HG03135 (cell line): ENCODE results near the gene NPM3.

Experiments
- ATAC-seq: cut with Tn5 transposase; IDR thresholded peaks from one replicate; pipeline ENCODE4 v1.9.1; 2021; ENCODE audit warnings: mild to moderate bottlenecking, moderate library complexity; ENCODE audit not compliant: unreplicated experiment

The NPM3 gene

DNA sequence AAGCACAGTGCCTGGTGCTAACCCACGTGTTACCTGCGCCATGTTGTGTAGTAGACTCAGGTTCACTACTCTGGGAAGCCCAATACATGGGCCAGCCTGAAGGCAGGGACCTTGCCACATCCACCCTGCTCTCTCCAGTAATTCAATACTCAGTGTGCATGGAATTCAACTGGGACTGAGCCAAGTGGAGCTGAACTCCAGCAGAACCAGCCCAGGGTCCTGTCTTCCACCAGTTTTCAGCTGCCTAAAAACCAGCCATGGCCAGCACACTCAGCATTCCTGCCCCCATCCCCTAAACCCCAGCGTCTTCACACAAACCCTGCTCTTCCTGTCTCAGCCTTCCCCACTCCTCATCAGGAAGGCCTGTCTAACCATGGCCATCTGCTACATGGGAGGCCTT lies 22.7 kb downstream of the NPM3 start:
- ATAC-seq = no peak

DNA sequence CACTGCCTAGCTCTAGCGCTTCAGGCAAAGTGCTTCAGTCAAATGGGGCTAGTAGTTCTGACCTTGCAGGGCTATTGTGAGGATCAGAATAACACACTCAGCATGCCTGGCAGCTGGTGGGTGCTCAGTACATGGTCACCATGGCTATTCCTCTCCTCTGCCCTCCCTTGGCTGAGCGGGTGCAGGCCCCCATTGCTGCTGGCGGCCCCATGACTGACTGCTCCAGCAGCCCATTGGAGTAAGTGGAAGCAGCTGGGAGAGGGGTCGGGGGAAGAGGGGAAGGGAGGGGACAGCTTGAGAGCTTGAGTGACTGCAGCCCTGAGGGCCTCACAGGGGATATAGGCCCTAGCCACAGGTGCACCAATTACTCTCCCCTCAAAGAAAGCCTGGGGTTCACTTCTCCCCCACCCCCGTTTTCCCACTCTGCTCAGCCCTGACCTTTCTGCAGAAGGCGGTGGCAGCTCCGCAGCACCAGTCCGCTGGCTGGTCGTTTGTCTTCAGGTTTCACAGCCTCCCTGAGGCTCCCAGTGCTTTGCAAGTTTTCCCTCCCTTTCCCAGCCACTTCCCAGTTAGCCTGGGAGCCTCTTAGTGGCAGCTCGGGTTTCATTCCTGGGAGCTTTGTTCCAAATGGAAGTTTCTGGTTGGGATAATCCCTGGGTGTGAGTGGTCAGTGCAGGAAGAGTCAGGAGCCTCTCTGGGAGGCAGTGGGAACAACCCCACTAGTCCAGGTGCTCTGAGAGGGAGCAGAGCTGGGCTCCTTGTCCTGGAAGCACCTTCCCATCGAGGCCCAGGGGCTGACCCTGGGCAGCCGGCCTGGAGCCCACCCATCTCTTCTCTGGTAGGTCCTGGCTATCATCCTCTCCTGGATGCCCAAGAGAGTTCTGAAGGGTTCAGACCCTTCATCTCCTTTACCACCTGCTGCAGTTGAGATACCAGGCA lies 23.7 kb downstream of the NPM3 start:
- no peak for ATAC-seq

DNA sequence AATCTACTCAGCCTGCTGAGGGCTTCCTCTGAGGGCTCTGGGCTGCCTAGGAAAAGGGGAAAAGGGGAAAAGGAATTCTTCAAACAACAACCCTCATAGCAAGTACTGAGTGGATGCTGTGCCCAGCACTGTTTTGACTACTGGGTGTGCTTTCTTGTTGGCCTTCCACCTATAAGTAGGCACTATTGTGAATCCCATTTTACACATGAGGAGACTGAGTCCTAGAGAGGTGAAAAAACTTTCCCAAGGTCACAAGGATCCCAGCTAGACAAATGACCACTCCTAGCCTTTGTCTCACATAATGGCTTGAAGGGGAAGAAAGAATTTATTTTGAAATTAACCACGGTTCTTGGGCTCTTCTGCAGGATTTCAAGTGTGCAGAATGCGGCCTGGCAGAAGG lies 24.4 kb downstream of the NPM3 start:
- ATAC-seq = no peak

DNA sequence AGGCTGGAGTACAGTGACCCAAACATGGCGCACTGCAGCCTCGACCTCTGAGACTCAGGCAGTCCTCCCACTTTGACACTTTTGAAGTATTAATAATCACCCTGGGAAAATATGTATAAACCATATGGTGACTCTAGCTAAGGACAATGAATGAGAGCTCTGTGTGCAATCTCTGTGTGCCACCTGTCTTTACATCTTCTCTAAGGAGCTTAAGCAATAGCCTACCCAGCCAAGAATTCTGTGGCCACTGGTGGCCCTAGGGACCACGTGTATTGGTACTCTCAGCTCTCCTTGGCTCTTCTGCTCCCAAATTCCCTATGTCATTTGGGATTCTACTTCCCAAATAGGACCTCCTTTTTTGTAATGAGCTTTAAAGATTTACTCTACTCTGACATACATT lies 31.0 kb downstream of the NPM3 start:
- ATAC-seq = no peak

DNA sequence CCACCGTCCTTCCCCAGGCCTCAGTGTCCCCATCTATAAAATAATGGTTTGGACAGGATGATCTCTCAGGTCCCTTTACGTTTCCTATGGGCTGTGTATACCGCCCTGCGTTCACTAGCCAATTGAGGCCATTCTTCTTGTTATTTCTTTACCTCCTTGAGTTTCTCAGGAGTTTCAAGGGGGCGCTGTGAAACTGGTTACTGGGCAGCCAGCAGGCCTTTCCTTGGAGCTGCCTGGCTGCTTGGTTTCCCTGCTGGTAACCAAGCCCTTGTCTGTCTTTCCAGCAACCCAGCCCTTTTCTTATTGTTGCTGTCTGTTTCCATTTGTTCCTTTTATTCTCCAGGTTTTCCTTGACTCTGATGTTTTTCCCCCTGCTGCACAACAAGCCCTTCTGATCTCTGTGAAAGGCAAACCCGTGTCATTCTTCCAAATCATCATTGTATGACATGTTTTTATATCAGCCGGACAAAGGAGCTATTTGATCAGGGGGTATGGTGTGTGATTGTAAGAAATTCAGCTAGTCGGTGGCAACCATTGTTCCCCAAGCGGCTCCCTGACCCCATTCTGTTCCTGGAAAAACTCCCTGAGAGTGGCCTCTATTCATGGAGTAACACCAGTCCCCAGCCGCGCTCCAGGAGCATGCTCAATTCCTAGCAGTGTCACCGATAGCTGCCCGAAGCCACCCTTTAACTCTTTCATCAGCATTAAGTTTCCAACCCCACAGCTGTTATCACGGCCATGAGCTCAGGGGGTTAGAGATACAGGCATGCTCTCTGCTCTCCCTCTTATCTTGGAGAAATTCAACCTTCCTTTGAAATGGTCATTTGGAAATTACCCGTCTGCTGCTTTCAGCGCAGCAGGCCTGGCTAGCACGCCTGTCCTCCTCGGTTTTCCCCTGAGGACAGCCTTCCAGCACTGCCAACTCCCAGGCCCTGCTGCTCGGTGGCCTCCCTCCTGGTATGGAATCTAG lies 33.9 kb downstream of the NPM3 start:
- ATAC-seq = no peak

DNA sequence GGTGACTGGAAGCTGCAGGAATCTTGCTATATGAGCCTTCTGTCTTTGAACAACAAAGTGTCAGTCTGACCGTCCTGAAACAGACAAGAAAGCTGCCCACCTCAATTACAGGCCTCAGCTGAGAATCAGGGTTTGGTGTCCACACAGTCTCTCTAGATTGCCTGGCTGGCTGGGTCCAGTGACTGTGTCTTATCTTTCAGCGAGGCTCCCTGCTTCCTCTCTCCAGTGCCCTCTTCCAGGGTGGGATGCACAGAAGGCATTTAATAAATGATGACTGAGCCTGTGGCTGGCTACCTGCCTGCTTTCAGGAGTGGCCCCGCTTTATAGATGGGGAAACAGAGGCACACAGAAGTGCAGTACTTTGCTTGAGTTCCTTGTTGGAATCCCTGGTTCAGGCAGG lies 34.8 kb downstream of the NPM3 start:
- no peak for ATAC-seq

DNA sequence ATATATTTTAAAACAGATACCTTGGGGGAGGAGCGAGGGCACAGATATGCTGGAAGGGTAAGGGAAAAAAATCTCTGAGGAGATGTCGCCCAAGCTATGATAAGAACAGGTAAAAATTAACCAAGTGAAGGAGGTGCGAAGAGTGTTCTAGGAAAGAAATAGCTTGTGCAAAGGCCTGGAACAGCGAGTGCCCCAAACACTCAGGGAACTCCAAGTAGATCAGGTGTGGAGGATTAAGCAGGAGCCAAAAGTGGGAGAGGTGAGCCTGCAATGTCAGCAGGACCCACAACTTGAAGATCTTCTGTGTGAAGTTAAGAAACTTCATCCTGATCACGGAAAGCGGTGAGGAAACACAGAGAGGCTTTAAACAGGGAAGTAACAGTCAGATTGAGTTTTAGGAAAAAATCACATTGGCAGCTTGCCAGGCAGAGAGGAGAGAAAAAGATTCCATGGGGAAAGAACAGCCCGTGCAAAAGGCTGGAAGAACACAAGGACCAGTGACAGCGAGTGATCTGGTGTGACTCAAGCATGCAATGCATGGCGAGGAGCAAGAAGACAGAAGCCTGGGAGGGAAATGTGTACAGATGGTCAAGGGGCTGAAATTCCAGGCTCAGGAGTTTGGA lies 38.1 kb downstream of the NPM3 start:
- no peak for ATAC-seq

DNA sequence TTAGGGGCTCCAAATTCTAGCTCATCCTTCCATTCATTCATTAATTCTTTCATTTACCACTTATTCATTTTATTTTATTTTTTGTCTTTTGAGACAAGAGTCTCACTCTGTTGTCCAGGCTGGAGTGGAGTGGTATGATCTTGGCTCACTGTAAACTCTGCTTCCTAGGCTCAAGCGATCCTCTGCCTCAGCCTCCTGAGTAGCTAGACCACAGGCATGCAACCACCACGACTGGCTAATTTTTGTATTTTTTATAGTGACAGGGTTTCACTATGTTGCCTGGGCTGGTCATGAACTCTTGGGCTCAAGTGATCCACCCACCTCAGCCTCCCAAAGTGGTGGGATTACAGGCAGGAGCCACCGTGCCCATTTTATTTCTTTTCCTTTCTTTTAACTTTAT lies 39.0 kb downstream of the NPM3 start:
- no peak for ATAC-seq

DNA sequence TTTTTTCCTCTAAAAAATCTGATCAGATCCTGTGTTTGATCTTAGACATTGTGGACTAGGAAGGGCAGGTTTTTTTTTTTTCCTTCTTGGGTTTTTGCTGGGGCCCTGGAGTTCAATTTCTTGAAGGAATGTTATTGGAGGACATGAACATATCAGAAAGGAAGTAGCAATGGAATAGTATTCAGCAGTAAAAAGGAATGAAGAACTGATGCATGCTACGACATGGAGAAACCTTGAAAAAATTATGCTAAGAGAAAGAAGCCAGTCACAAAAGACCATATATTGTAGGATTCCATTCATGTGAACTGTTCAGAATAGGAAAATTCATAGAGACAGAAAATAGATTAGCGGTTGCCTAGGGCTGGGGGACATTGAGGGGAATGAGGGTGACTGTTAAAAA lies 41.3 kb downstream of the NPM3 start:
- no peak for ATAC-seq

DNA sequence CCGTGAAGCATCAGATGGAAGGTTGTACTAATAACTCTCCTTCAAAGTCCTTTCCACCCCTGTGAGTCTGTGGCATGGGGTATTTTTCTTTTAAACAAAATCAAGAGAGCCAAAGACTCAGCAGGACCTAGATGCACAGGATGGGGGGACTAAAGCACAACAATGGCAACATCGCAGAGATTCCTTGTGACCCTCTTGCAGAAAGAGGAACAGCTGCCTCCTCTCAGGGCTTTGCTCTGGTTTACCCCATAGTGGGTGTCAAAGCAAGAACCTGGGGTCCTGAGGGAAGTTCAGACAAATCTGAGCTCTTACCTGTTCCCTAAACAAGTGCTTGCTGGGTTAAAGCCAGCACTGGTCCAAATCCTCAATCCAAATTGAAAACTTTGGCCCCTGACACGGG lies 46.6 kb downstream of the NPM3 start:
- ATAC-seq = no peak

DNA sequence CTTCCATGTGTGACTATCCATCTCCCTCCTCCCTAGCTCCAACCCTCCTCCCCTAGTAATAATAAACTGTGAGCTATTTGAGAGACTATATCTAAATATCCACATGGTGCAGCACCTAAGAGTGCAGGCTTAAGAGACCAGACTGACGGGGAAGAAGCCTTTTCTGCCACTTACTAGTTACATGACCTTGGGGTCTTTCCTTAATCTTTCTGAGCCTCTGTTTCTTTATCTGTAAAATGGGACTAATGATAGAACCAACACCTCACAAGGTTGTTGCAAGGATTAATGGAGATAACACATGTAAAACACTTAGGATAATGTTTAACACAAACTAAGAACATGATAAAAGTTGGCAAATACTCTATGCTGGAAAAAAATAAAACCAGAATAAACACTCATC lies 51.1 kb downstream of the NPM3 start:
- ATAC-seq = no peak
